Islet of Langerhans (tissue), 1 donor: ENCODE measurements around the gene STAT3.
"Not testable (repeated sequence)": the region's sequence is repeated elsewhere in the genome, so short reads cannot be mapped to it uniquely, and the experiment has no call there.

ENCODE experiments used
- FAIRE-seq: peaks from one replicate; lab custom pipeline; 2011; peaks lifted over from hg19 to GRCh38; lab: Jason Lieb, UNC

Gene STAT3

GRCh38 chr17:42388381-42389134 lies at the start of gene STAT3:
Gene STAT3 (minus strand): TSS chr17:42388442. CDS start chr17:42348516, 39,926 bp downstream.
- peak; percentile 83 for FAIRE-seq

- no peak for FAIRE-seq
Measured at GRCh38 chr17:42436391-42436790, 48.1 kb upstream of the STAT3 start.

DNA sequence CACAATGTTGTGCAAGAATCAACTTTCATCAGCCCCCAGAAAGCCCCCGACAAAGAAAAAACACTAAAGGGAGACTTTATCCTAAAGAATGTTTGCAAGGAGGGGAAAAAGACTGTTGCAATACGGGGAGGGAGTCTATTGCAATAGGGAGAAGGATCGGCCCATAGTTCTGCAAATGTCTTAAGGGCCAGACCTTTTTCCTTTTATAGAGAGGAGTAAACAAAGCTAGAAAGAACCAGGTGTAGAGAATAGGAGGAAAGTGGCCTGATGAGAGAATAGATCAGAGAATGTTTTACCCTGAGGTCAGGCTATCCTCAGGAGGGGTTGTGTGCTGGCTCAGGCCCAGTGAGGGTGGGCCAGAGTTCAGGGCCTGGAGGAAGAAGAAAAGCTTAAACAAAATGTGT lies 43.5 kb upstream of the STAT3 start:
- FAIRE-seq: no peak

DNA sequence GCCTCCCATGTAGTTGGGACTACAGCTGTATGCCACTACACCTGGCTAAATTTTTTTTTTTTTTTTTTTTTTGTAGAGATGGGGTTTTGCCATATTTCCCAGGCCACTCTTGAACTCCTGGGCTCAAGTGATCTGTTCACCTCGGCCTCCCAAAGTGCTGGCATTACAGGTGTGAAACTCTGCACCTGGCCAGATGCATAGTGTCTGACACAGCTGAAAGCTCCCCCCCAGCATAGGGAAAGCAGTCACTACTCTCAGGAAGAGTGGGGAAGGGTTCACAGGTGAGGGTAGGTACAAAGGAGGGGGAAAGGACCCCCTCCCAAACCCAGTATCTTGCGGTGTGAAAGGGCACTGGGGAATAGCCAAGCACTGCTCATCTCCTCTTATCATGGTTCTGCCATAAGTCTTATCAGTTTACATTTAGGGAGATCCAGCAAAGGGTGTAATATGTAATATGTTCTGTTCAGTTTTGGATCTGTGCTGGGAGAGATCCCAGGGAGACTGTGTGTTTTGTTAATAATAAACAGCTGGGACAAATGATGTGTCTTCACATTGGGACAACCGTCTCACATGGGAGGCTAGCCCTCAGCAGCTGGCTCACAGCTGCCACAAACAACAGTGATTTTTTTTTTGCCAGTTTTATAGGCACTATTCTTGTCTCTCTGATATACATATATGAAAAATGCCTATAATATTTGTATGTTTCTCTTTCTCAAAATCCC lies 41.6 kb upstream of the STAT3 start:
- FAIRE-seq: no peak

- no peak for FAIRE-seq
Measured at GRCh38 chr17:42428141-42428944, 40.1 kb upstream of the STAT3 start.

DNA sequence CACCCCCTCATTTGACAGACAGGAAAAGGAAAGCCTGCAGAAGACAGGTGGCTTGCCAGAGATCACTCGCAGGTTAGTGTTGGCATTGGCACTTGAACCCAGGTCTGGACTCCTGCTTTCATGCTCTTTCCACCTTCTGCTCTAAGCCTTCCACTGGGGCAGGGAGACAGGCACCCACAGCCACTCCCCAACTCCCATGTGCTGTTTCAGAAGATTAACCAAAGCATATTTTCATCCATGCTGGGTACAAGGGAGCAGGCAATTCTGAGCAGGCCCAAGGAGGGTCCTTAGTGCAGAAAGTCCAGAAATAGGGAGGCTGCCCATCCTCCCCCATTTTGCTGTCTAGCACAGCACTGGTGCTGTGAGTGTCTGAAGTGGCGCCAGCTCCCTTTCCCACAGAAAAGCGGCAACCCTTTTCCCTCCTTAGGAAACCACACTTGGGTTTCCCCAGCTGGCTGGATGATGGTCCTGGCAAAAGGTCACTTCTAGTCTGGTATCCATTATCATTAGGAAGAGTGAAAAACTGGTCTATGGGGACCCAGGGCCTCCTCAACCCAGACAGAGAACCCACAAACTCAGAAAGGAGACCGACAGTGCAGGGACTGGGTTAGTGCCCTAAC lies 36.9 kb upstream of the STAT3 start:
- no peak for FAIRE-seq

DNA sequence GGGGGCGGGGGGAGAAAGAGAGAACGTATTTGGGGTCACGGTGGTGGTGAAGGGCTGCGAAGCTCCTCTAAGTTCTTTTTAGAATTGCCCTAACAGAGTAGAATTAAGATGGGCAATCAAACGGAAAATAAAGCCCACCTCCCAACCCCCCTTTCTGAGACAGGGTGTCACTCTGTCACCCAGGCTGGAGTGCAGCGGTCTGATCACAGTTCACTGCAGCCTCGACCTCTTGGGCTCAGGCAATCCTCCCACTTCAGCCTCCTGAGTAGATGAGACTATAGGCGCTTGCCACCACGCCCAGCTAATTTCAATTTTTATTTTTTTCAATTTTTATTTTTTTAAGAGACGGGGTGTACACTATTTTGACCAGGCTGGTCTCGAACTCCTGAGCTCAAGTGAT lies 35.5 kb upstream of the STAT3 start:
- FAIRE-seq: no peak

GRCh38 chr17:42422958-42423712 lies 34.9 kb upstream of the STAT3 start, which contains the start of gene CAVIN1:
Gene CAVIN1 (minus strand): TSS chr17:42423256. CDS start chr17:42423097, 159 bp downstream.
- no peak for FAIRE-seq

DNA sequence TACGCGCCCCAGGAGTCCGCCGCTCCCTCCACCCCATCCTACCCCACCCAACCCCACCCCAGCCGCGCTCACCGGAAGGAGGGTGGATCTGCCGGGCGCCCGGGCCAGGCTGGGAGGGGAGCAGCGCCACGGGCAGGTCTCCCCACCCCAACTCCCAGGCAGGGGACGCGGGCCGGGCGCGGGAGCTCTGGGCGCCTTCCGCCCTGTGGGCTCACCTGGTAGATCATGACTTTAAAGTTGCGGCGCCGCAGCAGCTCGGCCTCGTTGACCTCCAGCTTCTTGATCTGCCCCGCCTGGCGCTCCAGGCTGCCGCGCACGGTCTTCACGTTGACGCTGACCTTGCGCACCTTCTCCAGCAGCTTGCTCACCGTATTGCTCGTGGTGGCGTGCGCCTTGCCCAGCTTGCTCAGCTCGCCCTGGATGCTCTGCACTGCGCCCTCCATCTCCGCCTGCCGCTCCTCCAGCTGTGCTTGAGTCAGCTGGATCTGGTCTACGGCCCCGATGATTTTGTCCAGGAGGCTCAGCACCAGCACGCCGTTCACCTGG lies 34.2 kb upstream of the STAT3 start:
- FAIRE-seq: no peak

DNA sequence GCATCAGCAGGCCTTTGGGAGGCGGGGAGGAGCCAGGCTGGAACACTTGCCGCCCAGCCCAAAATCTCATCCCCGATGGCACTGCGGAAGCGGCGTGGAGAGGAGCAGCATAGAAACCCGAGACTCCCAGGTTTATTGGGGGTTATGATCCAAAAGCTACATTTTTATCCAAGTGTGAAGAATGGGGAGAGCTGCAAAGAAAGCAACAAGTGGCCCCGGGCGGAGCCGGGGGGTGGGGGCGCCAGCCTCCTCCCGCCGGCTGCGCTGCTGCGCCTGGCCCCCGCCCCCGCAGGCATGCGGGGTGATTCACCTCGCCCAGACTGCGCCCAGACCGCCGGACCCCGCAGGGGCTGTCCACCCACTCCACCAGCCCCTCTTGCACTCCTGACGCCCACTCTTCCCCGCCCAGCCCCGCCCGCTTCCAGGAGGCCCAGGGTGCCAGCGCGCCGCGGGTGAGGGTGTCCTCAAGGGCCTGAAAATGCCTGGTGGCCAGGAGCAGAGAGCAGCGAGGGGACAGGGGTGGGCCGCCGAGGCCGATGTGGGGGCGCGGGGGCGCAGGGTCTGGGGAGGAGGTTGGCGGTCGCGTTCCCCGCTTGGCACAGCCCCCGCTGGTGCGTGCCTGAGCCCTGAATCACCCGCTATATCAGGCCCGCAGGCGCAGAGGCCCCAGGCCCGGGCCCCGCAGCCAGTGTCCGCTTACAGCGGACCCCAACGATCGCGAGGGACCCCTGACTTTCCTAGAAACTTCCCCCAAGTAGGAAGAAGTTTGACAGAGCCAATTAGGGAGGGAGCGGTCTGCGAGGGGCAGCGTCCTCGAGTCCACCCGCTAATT lies 33.5 kb upstream of the STAT3 start:
- no peak for FAIRE-seq

GRCh38 chr17:42421136-42421506 lies 32.9 kb upstream of the STAT3 start:
- no peak for FAIRE-seq

GRCh38 chr17:42417981-42418380 lies 29.7 kb upstream of the STAT3 start:
- not testable (repeated sequence) for FAIRE-seq

GRCh38 chr17:42414704-42415409 lies 26.6 kb upstream of the STAT3 start:
- FAIRE-seq: no peak

DNA sequence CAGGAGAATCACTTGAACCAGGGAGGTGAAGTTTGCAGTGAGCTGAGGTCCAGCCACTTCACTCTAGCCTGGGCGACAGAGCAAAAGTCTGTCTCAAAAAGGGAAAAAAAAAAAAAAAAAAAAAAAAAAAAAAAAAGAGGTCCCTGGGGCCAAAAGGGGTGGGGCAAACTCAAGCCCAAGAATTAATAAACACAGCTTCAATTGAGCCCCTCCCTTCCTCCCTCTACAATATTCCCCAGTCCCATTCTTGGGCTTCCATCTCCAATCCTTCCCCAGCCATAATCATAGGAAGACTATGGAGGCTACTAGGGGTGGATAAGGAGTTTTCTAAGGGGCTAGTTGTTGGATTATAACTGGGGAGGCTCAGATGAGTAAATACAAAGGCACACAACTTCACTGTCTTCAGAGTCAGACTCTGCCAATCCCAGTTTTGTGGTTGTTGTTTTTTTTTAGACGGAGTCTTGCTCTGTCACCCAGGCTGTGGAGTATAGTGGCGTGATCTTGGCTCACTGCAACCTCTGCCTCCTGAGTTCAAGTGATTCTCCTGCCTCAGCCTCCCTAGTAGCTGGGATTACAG lies 25.3 kb upstream of the STAT3 start:
- no peak for FAIRE-seq

- FAIRE-seq: no peak
Measured at GRCh38 chr17:42411905-42412679, 23.9 kb upstream of the STAT3 start.

DNA sequence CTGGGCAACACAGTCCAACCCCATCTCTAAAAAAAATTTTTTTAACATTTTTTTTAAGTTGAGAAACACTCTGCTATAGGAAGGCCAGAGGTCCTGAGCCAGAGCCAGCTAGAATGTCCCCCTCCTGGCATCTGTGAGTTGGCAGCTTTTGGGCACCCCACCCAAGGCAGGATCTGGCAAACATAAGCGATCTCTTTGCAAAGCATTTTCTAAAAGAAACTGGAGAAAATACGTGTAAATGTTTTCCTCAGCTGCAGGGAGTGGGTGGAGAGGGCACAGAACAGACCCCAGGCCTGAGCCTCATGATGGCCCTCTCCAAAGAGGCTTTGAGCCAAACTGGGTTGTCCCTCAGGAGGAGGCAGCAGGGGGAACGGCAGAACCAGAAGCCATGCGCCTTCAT lies 23.1 kb upstream of the STAT3 start:
- no peak for FAIRE-seq

DNA sequence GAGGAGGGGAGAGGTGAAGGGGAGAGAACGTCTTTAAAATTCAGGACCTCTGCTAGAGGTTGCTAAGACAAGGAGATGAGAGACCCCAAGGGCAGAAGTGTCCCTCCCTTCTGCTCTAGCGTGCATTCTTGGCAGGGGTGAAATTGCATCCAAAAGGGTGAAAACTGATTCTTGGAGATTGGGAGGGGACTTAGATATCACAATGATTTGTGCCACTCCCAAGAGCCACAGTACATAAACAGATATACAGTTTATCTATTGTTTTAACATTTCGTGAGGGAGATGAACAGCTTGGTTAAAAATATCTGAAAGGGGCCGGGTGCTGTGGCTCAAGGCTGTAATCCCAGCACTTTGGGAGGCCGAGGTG lies 22.1 kb upstream of the STAT3 start:
- no peak for FAIRE-seq

GRCh38 chr17:42409523-42410318 lies 21.5 kb upstream of the STAT3 start:
- FAIRE-seq: no peak
